Uterus (tissue), 4 donors: ENCODE data around the gene SPATA16. TPM values are rescaled to one million over a fixed set of nuclear protein-coding genes. Genes with fewer than 3 reads are reported as not detected.

Experiments used
- DNase-seq, 2 donors: peaks; one replicate each; pipeline ENCODE4 v3.0.0-alpha.2; 2019 to 2020
- H3K27ac ChIP-seq, 2 donors: fragments of 200-600 bp; sonication (generic); 1 replicate in 1 of 2; 2 replicates in 1 of 2; pipeline ENCODE4 v1.5.1; 2016 to 2018
- H3K27me3 ChIP-seq, 2 donors: fragments of 200-600 bp; sonication (generic); one replicate each; pipeline ENCODE4 v1.5.1; 2018 to 2019; ENCODE audit warnings: control low read depth in 1 of 2
- H3K36me3 ChIP-seq, 2 donors: fragments of 200-600 bp; sonication (generic); one replicate each; pipeline ENCODE4 v1.5.1; 2019; ENCODE audit warnings: control low read depth in 1 of 2
- H3K4me1 ChIP-seq, 2 donors: fragments of 200-600 bp; sonication (generic); one replicate each; pipeline ENCODE4 v1.5.1; 2018 to 2019; ENCODE audit warnings: control low read depth in 1 of 2
- H3K4me3 ChIP-seq, 2 donors: fragments of 200-600 bp; sonication (generic); 1 replicate in 1 of 2; 2 replicates in 1 of 2; pipeline ENCODE4 v1.5.1; 2018 to 2019; ENCODE audit warnings: mild to moderate bottlenecking in 1 of 2
- H3K9me3 ChIP-seq, 2 donors: fragments of 200-600 bp; sonication (generic); one replicate each; pipeline ENCODE4 v1.5.1; 2019; ENCODE audit warnings: control low read depth in 1 of 2
- POLR2A ChIP-seq, 2 donors: fragments of 450-650 bp; IDR thresholded peaks; one replicate each; pipeline ENCODE4 v1.6.1; 2016; ENCODE audit warnings: antibody characterized with exemption in 2 of 2, mild to moderate bottlenecking in 1 of 2, moderate library complexity in 1 of 2
- intact Hi-C: fragments of 100-400 bp; cut with DNase I; formaldehyde crosslinking; loops from one replicate; pipeline ENCODE4 v1.15.1; 2023; ENCODE audit warnings: low total_unique reads
- total RNA-seq, 4 donors: library from RNA; depleted of rRNA in 3 of 4; stranded (reverse); fragments of >200 nt in 3 of 4; gene quantifications; one replicate each; pipeline versions ENCODE4 v1.1.0 to v1.2.4, GENCODE V29; 2014 to 2023
- TF ChIP-seq, protein P1 (sequence below), 4 experiments: fragments of 200-600 bp in 2 of 4; fragments of 450-650 bp in 2 of 4; sonication (generic) in 2 of 4; IDR thresholded peaks; one replicate each; pipeline ENCODE4 v1.5.1; 2016 to 2019; ENCODE audit warnings: antibody characterized with exemption in 4 of 4, mild to moderate bottlenecking in 2 of 4, moderate library complexity in 1 of 4
- donor health status: DM: yes; HTN: yes; CAD: no.

The SPATA16 gene
- total RNA-seq, 4 donors from 2014 or later, result not detected

DNA sequence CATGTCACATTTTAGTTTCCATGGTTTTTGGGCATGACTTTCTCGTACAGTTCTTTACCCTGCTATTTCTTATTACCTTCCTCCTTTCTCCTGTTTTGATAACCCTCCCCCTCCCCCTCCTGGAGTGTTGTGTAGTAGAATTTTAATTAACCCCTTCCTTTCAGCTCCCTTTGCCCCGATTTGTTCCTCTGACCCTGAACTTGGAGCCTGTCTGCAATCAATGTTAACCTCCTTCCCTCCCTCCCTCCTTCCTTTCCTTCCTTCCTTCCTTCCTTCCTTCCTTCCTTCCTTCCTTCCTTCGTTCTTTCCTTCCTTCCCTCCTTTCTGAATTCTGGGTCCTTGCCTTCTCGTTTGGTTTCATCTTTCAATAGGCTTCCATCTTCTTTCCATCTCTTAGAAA is 300.1 kb downstream of the SPATA16 start:
- TF ChIP-seq POLR2A (IDR thresholded peaks at IDR 0.05), result no peak
- TF ChIP-seq, protein P1, sequence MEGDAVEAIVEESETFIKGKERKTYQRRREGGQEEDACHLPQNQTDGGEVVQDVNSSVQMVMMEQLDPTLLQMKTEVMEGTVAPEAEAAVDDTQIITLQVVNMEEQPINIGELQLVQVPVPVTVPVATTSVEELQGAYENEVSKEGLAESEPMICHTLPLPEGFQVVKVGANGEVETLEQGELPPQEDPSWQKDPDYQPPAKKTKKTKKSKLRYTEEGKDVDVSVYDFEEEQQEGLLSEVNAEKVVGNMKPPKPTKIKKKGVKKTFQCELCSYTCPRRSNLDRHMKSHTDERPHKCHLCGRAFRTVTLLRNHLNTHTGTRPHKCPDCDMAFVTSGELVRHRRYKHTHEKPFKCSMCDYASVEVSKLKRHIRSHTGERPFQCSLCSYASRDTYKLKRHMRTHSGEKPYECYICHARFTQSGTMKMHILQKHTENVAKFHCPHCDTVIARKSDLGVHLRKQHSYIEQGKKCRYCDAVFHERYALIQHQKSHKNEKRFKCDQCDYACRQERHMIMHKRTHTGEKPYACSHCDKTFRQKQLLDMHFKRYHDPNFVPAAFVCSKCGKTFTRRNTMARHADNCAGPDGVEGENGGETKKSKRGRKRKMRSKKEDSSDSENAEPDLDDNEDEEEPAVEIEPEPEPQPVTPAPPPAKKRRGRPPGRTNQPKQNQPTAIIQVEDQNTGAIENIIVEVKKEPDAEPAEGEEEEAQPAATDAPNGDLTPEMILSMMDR (IDR thresholded peaks at IDR 0.05), result no peak
- no peak overlapping the region for H3K4me3 ChIP-seq
- H3K27me3 ChIP-seq, result no peaks in the 10 kb centered on the region
- no peak for DNase-seq
- H3K36me3 ChIP-seq, result no peaks in the 10 kb centered on the region
- no peak overlapping the region for H3K27ac ChIP-seq
- H3K4me1 ChIP-seq, result no peaks in the 10 kb centered on the region
- H3K9me3 ChIP-seq, result no peaks in the 10 kb centered on the region
- intact Hi-C loops, result no loop called here

DNA sequence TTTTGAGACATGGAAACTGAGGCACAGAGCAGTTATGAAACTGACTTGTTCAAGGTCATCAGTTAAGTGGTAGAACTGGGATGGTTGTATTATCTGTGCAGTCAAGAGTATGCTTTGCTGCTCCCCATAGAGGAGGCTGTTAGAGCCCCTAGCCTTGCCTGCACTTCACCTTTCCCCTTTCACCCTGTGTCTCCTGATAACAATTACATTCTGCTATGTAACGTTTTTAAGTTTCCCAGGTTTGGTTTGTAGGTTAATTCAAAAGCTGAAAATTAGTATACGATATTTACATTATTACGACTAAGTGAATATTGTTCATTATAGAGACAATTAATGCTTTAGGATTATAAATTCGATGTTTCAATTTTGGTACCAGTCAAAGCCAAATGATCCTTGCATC is 300.6 kb downstream of the SPATA16 start:
- H3K36me3 ChIP-seq, result no peaks in the 10 kb centered on the region
- H3K4me1 ChIP-seq, result no peaks in the 10 kb centered on the region
- no peaks in the 10 kb centered on the region for H3K27me3 ChIP-seq
- no peak for TF ChIP-seq POLR2A (IDR thresholded peaks at IDR 0.05)
- TF ChIP-seq, protein P1 (IDR thresholded peaks at IDR 0.05), result no peak
- no peak for DNase-seq
- no peak overlapping the region for H3K4me3 ChIP-seq
- H3K27ac ChIP-seq, result no peak overlapping the region
- intact Hi-C loops, result no loop called here
- H3K9me3 ChIP-seq, result no peaks in the 10 kb centered on the region

DNA sequence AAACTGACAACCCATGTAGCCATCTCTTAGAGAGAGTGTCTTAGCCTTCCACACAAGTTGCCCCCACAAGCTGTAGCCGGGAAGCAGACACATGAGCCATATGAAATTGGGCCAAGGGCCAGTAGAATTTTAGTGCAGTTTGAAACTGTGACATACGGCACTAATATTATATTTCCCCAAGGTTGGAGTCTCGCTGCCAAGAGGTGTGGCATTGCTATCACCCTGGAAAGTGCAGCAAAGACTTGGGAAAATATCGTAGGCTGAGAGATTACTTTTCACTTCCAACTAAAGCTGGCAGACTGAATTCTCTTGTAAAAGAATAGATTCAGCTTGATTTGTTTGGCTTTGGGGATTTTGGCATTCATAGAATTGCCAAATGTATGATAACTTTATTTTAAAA is 301.4 kb downstream of the SPATA16 start:
- H3K4me1 ChIP-seq, result no peaks in the 10 kb centered on the region
- no peaks in the 10 kb centered on the region for H3K36me3 ChIP-seq
- intact Hi-C loops, result no loop called here
- no peaks in the 10 kb centered on the region for H3K27me3 ChIP-seq
- no peak for TF ChIP-seq POLR2A (IDR thresholded peaks at IDR 0.05)
- TF ChIP-seq, protein P1 (IDR thresholded peaks at IDR 0.05), result no peak
- H3K9me3 ChIP-seq, result no peaks in the 10 kb centered on the region
- no peak for DNase-seq
- no peak overlapping the region for H3K4me3 ChIP-seq
- no peak overlapping the region for H3K27ac ChIP-seq
